ENCODE data around the gene ZFYVE28. TPM values are rescaled to one million over a fixed set of nuclear protein-coding genes. Genes with fewer than 3 reads are reported as not detected.
A peak's percentile ranks its signal among the peaks of the same experiment; 100 is the strongest.

ZFYVE28 gene
- total and polyA plus RNA-seq, 2 of the 8 experiments (the other 6 are each of a cell fraction or from before 2014, with no cell fraction given) = 1.7 to 4.9 TPM

- Histone ChIP-seq H3K18ac (ENCODE audit: extremely low read depth, low read length) (no peak overlapping the region), H3K4me3 (ENCODE audit: extremely low read depth in 1 of 4, insufficient read depth in 2 of 4, low read depth in 3 of 4, low read length in 4 of 4) (no peak overlapping the region), H3K4me2 (ENCODE audit: insufficient read depth in 1 of 2, low read depth in 2 of 2, low read length in 2 of 2) (no peak overlapping the region), H2BK120ac (replicated peaks; ENCODE audit: low read depth, low read length) (no peak overlapping the region), H2AFZ (ENCODE audit: low read length) (no peak overlapping the region), H3K27ac (ENCODE audit: low read depth, low read length) (no peak overlapping the region), H2AK5ac (ENCODE audit: low read depth, low read length) (no peak overlapping the region), H2BK12ac (ENCODE audit: low read depth, low read length) (no peak overlapping the region), H4K91ac (replicated peaks; ENCODE audit: insufficient read length, low read length) (no peak overlapping the region), H4K5ac (ENCODE audit: insufficient read length, low read depth, low read length) (no peak overlapping the region), H3K14ac (ENCODE audit: insufficient read length) (no peak overlapping the region), H3K9me3 (ENCODE audit: insufficient read depth in 2 of 2, low read depth in 1 of 2, low read length in 1 of 2) (no peaks in the 10 kb centered on the region), H3K79me2 (ENCODE audit: control insufficient read depth in 1 of 2, insufficient read depth in 2 of 2, low read length in 2 of 2) (no peaks in the 10 kb centered on the region), H3K23me2 (ENCODE audit: low read depth, low read length) (no peaks in the 10 kb centered on the region), H2BK20ac (ENCODE audit: low read length) (no peak overlapping the region), H4K8ac (ENCODE audit: extremely low read depth, insufficient read depth, low read length) (no peak overlapping the region), H3K56ac (replicated peaks; ENCODE audit: insufficient read length, low read depth, low read length) (no peak overlapping the region), H4K20me1 (replicated peaks in 1 of 2; ENCODE audit: control insufficient read depth in 1 of 2, insufficient read depth in 2 of 2, low read length in 2 of 2) (peaks cover 0 to 2% of the 10 kb centered on the region in 2 experiments), H2BK5ac (ENCODE audit: low read depth, low read length) (no peak overlapping the region), H3K79me1 (ENCODE audit: low read depth, low read length) (peaks cover 2% of the 10 kb centered on the region), H3K4ac (replicated peaks; ENCODE audit: insufficient read length, low read depth, low read length) (no peak overlapping the region), H2BK15ac (ENCODE audit: low read length) (0 out of 2 replicates have a peak overlapping the region, but pooled peaks have one; percentile 61), H3K4me1 (replicated peaks in 1 of 4; ENCODE audit: control insufficient read depth in 3 of 4, insufficient read depth in 4 of 4, low read length in 3 of 4) (peaks cover 0 to 21% (median 14%) of the 10 kb centered on the region in 4 experiments; a peak in 6 of 7 replicates), H3K9ac (replicated peaks in 1 of 4; ENCODE audit: extremely low read depth in 1 of 4, low read depth in 3 of 4, low read length in 3 of 4) (no peak overlapping the region), H3K27me3 (replicated peaks in 1 of 4; ENCODE audit: control insufficient read depth in 3 of 4, extremely low read depth in 1 of 4, insufficient read depth in 3 of 4, low read length in 3 of 4) (no peaks in the 10 kb centered on the region), H3K23ac (ENCODE audit: insufficient read length) (no peak overlapping the region), H3K36me3 (ENCODE audit: control insufficient read depth in 2 of 4, insufficient read depth in 4 of 4, low read length in 3 of 4) (no peaks in the 10 kb centered on the region)
- ChIA-PET CTCF (ENCODE audit: partially characterized antibody) (interaction anchor here (0.9 to 2.0 kb wide), 10 partner anchors 8 to 590 kb away, joined by 3 to 8 read pairs (median 4); no protein-coding TSS in a partner anchor), POLR2A (ENCODE audit: partially characterized antibody) (interaction anchor here (1.7 kb wide), 1 partner anchor 9 kb away, joined by 4 read pairs; no protein-coding TSS in a partner anchor)
- TF ChIP-seq PHF8 (conservative IDR thresholded peaks at IDR 0.05; ENCODE audit: low read depth, low read length) (no peak), EGR1 (IDR thresholded peaks at IDR 0.05; ENCODE audit: borderline replicate concordance, low read depth, low read length) (no peak), MAFK (IDR thresholded peaks at IDR 0.05; ENCODE audit: low read depth, low read length) (no peak), RAD21 (IDR thresholded peaks at IDR 0.05 in 1 of 2, conservative IDR thresholded peaks at IDR 0.05 in 1 of 2; ENCODE audit: low read depth in 2 of 2, low read length in 2 of 2) (no peak; a peak in 1 of 4 replicates), POLR2A (IDR thresholded peaks at IDR 0.05; ENCODE audit: control extremely low read depth in 1 of 2, low read depth in 2 of 2, low read length in 2 of 2) (no peak), SIX5 (IDR thresholded peaks at IDR 0.05; ENCODE audit: low read depth, low read length) (no peak)
- WGBS, 2 experiments (ENCODE audit: extremely low coverage in 1 of 2, insufficient coverage in 1 of 2, insufficient read length in 1 of 2, insufficient replicate concordance in 2 of 2, low coverage in 1 of 2, low lambda C conversion rate in 2 of 2, missing lambda C conversion rate in 1 of 2) = 80% methylated on average over 24 of the region's 28 CpGs; no CpG with 5 or more reads in 1 of the 2 experiments
- FAIRE-seq (no peak), DNase-seq (ENCODE audit: low read depth in 1 of 2, low spot score in 2 of 2) (no peak)
Measured at GRCh38 chr4:2399631-2400190, 18.7 kb downstream of the ZFYVE28 start.

Data from H1 (cell line).